HepG2 (cell line): ENCODE data around the gene NCAPG. TPM values are rescaled to one million over a fixed set of nuclear protein-coding genes. Genes with fewer than 3 reads are reported as not detected.

Experiments used
- ARID4A ChIP-seq: sonication (generic); formaldehyde crosslinking; IDR thresholded peaks from 2 replicates; pipeline ENCODE4 v1.5.0; 2020; ENCODE audit warnings: mild to moderate bottlenecking, missing genetic modification reagents, borderline replicate concordance
- DBP ChIP-seq: sonication (generic); formaldehyde crosslinking; IDR thresholded peaks from 2 replicates; pipeline ENCODE4 v1.4.0; 2020; ENCODE audit warnings: missing genetic modification reagents; ENCODE audit errors: not compliant biosample characterization
- HMG20B ChIP-seq: conservative IDR thresholded peaks from 2 replicates; pipeline ENCODE4 v1.6.1; 2016; ENCODE audit warnings: missing genetic modification reagents, missing compliant biosample characterization
- HNF1A ChIP-seq, 2 experiments: sonication (generic) in 1 of 2; formaldehyde crosslinking in 1 of 2; IDR thresholded peaks; 2 replicates each; pipeline versions ENCODE4 v1.4.0 to v1.6.1; 2016 to 2020; ENCODE audit warnings: borderline replicate concordance in 1 of 2, low read depth in 1 of 2, mild to moderate bottlenecking in 1 of 2, missing genetic modification reagents in 1 of 2
- polyA plus RNA-seq, 8 experiments: library from polyadenylated mRNA; depleted of rRNA in 3 of 8; stranded (reverse) in 7 of 8; unstranded in 1 of 8; fragments of >200 nt; fragmentation: Illumina TruSeq in 4 of 8; extraction: Trizol in 4 of 8; gene quantifications; 2 replicates each; pipeline versions ENCODE4 v1.2.1 to v1.2.3, GENCODE V29; 2011 to 2016; ENCODE audit warnings: low read depth in 4 of 8, missing spikeins in 1 of 8, mixed read lengths in 1 of 8; ENCODE audit not compliant: insufficient read depth in 1 of 8
- total RNA-seq, 5 experiments: library from RNA; depleted of rRNA; stranded (reverse); fragments of >200 nt; fragmentation: Illumina TruSeq; extraction: Trizol; gene quantifications; 2 replicates each; pipeline ENCODE4 v1.2.3, GENCODE V29; 2016; ENCODE audit warnings: low read depth in 1 of 5

NCAPG gene
- total and polyA plus RNA-seq, 2 of the 13 experiments (the other 11 are each of a cell fraction or from before 2014, with no cell fraction given): 14.8 to 61.9 TPM

- no peak for TF ChIP-seq HNF1A (IDR thresholded peaks at IDR 0.05; ENCODE audit: low read depth)
- TF ChIP-seq HNF1A (CRISPR knock-in tag; IDR thresholded peaks at IDR 0.05; ENCODE audit: borderline replicate concordance): no peak
- no peak for TF ChIP-seq DBP (CRISPR knock-in tag)
- TF ChIP-seq HMG20B (CRISPR knock-in tag): no peak
- no peak for TF ChIP-seq ARID4A
Measured at GRCh38 chr4:17876943-17877342, 66.2 kb downstream of the NCAPG start (continued).
